Measurements from ENCODE around the gene CAMK1D. TPM values are rescaled to one million over a fixed set of nuclear protein-coding genes. Genes with fewer than 3 reads are reported as not detected.

CAMK1D gene
- total and polyA plus RNA-seq, 2 of the 8 experiments (the other 6 are each of a cell fraction or from before 2014, with no cell fraction given) = 3.5 to 10.6 TPM

DNA sequence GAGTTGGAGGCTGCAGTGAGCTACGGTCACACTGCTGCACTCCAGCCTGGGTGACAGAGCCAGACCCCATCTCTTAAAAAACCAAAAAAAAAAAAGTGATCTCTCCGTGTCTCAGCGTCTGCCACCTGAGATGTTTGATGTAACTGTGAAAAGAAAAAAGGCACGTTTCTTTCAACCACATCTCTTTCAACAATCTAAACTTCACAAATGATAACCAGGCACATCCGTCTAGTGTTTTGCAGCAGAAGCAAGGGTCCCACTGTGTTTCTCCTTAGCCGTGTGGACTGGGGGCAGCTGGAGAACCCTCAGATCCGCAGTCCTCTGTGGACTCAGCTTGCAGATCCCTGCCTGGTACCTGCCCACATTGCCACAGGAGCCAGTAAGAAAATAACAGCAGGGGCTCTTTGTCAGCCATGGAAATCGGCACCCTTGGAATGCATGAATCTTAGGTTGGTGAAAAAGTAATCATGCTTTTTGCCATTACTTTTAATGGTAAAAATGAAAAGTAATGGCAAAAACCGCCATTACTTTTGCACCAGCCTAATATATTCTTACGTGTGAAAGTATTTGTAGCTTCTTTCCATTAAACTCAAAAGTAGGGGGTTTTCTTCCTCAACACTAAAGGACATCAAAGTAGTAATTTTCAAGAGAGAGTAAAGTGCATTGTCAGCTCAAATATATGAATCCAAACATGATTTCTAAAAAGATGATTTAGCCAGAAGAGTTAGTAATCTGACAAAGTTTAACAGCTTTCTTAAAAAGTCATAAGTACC is 375.6 kb downstream of the CAMK1D start:
- DNase-seq (ENCODE audit: low read depth in 1 of 2, low spot score in 2 of 2) = no peak
- Histone ChIP-seq H2BK15ac (ENCODE audit: low read length) (no peak overlapping the region), H3K9me3 (ENCODE audit: insufficient read depth in 2 of 2, low read depth in 1 of 2, low read length in 1 of 2) (no peaks in the 10 kb centered on the region), H3K36me3 (ENCODE audit: control insufficient read depth in 2 of 4, insufficient read depth in 4 of 4, low read length in 3 of 4) (no peaks in the 10 kb centered on the region), H3K9ac (replicated peaks in 1 of 4; ENCODE audit: extremely low read depth in 1 of 4, low read depth in 3 of 4, low read length in 3 of 4) (no peak overlapping the region), H2AFZ (ENCODE audit: low read length) (no peak overlapping the region), H2BK12ac (ENCODE audit: low read depth, low read length) (no peak overlapping the region), H3K27ac (ENCODE audit: low read depth, low read length) (no peak overlapping the region), H3K14ac (ENCODE audit: insufficient read length) (no peak overlapping the region), H4K5ac (ENCODE audit: insufficient read length, low read depth, low read length) (no peak overlapping the region), H3K18ac (ENCODE audit: extremely low read depth, low read length) (no peak overlapping the region), H3K4me3 (ENCODE audit: extremely low read depth in 1 of 4, insufficient read depth in 2 of 4, low read depth in 3 of 4, low read length in 4 of 4) (no peak overlapping the region), H3K27me3 (replicated peaks in 1 of 4; ENCODE audit: control insufficient read depth in 3 of 4, extremely low read depth in 1 of 4, insufficient read depth in 3 of 4, low read length in 3 of 4) (no peaks in the 10 kb centered on the region), H3K56ac (replicated peaks; ENCODE audit: insufficient read length, low read depth, low read length) (no peak overlapping the region), H4K20me1 (replicated peaks in 1 of 2; ENCODE audit: control insufficient read depth in 1 of 2, insufficient read depth in 2 of 2, low read length in 2 of 2) (no peaks in the 10 kb centered on the region), H3K79me1 (ENCODE audit: low read depth, low read length) (no peaks in the 10 kb centered on the region), H3K23me2 (ENCODE audit: low read depth, low read length) (no peaks in the 10 kb centered on the region; the same call in 1 of the 2 replicates), H2BK5ac (ENCODE audit: low read depth, low read length) (no peak overlapping the region), H4K91ac (replicated peaks; ENCODE audit: insufficient read length, low read length) (no peak overlapping the region), H2BK20ac (ENCODE audit: low read length) (no peak overlapping the region), H3K4me1 (replicated peaks in 1 of 4; ENCODE audit: control insufficient read depth in 3 of 4, insufficient read depth in 4 of 4, low read length in 3 of 4) (peaks cover 0 to 9% (median 2%) of the 10 kb centered on the region in 4 experiments; a peak in 5 of 7 replicates), H2AK5ac (ENCODE audit: low read depth, low read length) (no peak overlapping the region; the same call in 1 of the 2 replicates), H3K23ac (ENCODE audit: insufficient read length) (no peak overlapping the region), H4K8ac (ENCODE audit: extremely low read depth, insufficient read depth, low read length) (no peak overlapping the region), H3K4me2 (ENCODE audit: insufficient read depth in 1 of 2, low read depth in 2 of 2, low read length in 2 of 2) (peak overlapping the region in 1 of 2 experiments; percentile 11; a peak in 1 of 4 replicates), H3K79me2 (ENCODE audit: control insufficient read depth in 1 of 2, insufficient read depth in 2 of 2, low read length in 2 of 2) (no peaks in the 10 kb centered on the region), H2BK120ac (replicated peaks; ENCODE audit: low read depth, low read length) (no peak overlapping the region), H3K4ac (replicated peaks; ENCODE audit: insufficient read length, low read depth, low read length) (no peak overlapping the region)
- FAIRE-seq = peak; percentile 42
- 73% methylated on average over 10 of the region's 10 CpGs; no CpG with 5 or more reads in 1 of the 2 experiments for WGBS, 2 experiments (ENCODE audit: extremely low coverage in 1 of 2, insufficient coverage in 1 of 2, insufficient read length in 1 of 2, insufficient replicate concordance in 2 of 2, low coverage in 1 of 2, low lambda C conversion rate in 2 of 2, missing lambda C conversion rate in 1 of 2)
- POLR2A ChIA-PET (ENCODE audit: partially characterized antibody) = no interaction called here
- peak; percentile 66; the same call in 1 of the 2 replicates for TF ChIP-seq TEAD4 (IDR thresholded peaks at IDR 0.05; ENCODE audit: low read depth, low read length)
- TF ChIP-seq POLR2A (IDR thresholded peaks at IDR 0.05; ENCODE audit: control extremely low read depth in 1 of 2, low read depth in 2 of 2, low read length in 2 of 2) = no peak
- TF ChIP-seq YY1 (IDR thresholded peaks at IDR 0.05; ENCODE audit: low read depth, low read length) = peak; percentile 66
- TF ChIP-seq TCF12 (IDR thresholded peaks at IDR 0.05; ENCODE audit: low read depth, low read length) = no peak
- CTCF ChIA-PET (ENCODE audit: partially characterized antibody) = interaction anchor here (0.5 to 1.9 kb wide), 10 partner anchors 12 to 511 kb away, joined by 3 to 9 read pairs (median 4); no protein-coding TSS in a partner anchor

All from H1 (cell line).